Tibial artery (tissue), 4 donors: ENCODE results near the gene BAG1.
A peak's percentile ranks its signal among the peaks of the same experiment; 100 is the strongest.

ENCODE experiments used
- DNase-seq, 2 donors: peaks; one replicate each; pipeline ENCODE4 v3.0.0-alpha.2; 2019
- H3K27ac ChIP-seq, 2 donors: fragments of 200-600 bp; sonication (generic) in 1 of 2; 1 replicate in 1 of 2; 2 replicates in 1 of 2; pipeline ENCODE4 v1.5.1; 2018 to 2019; ENCODE audit warnings: mild to moderate bottlenecking in 1 of 2
- H3K27me3 ChIP-seq, 2 donors: fragments of 200-600 bp; sonication (generic) in 1 of 2; one replicate each; pipeline versions ENCODE4 v1.5.1 to v1.6.0; 2016 to 2019
- H3K36me3 ChIP-seq, 3 donors: fragments of 200-600 bp; sonication (generic) in 2 of 3; one replicate each; pipeline ENCODE4 v1.5.1; 2016 to 2019; ENCODE audit warnings: mild to moderate bottlenecking in 2 of 3
- H3K4me1 ChIP-seq, 4 donors: fragments of 200-600 bp; sonication (generic) in 2 of 4; 1 replicate in 3 of 4; 2 replicates in 1 of 4; pipeline ENCODE4 v1.5.1; 2016 to 2019
- H3K4me3 ChIP-seq, 2 donors: fragments of 200-600 bp; sonication (generic) in 1 of 2; 1 replicate in 1 of 2; 2 replicates in 1 of 2; pipeline ENCODE4 v1.5.1; 2018 to 2019; ENCODE audit warnings: mild to moderate bottlenecking in 2 of 2
- H3K9me3 ChIP-seq, 3 donors: fragments of 200-600 bp; sonication (generic) in 1 of 3; one replicate each; pipeline ENCODE4 v1.5.1; 2016 to 2019
- CTCF ChIP-seq, 2 experiments: fragments of 200-600 bp in 1 of 2; fragments of 450-650 bp in 1 of 2; IDR thresholded peaks; one replicate each; pipeline ENCODE4 v1.5.1; 2017 to 2019; ENCODE audit warnings: antibody characterized with exemption in 2 of 2, mild to moderate bottlenecking in 1 of 2, moderate library complexity in 1 of 2
- intact Hi-C: fragments of 100-400 bp; cut with DNase I; formaldehyde crosslinking; loops from one replicate; pipeline ENCODE4 v1.15.0; 2023; ENCODE audit warnings: low total_unique reads

The BAG1 gene

GRCh38 chr9:33294670-33295432 is 30.3 kb upstream of the BAG1 start:
- H3K27me3 ChIP-seq: no peaks in the 10 kb centered on the region
- TF ChIP-seq CTCF (IDR thresholded peaks at IDR 0.05): no peak
- peaks cover 34 to 59% (median 56%) of the 10 kb centered on the region in 3 donors for H3K36me3 ChIP-seq
- intact Hi-C loops: no loop called here
- no peaks in the 10 kb centered on the region for H3K9me3 ChIP-seq
- peaks cover 0 to 77% (median 52%) of the 10 kb centered on the region in 4 donors for H3K4me1 ChIP-seq
- no peak overlapping the region for H3K4me3 ChIP-seq
- no peak overlapping the region for H3K27ac ChIP-seq
- no peak for DNase-seq

GRCh38 chr9:33293782-33294181 is 29.3 kb upstream of the BAG1 start:
- no peaks in the 10 kb centered on the region for H3K9me3 ChIP-seq
- peaks cover 0 to 86% (median 59%) of the 10 kb centered on the region in 4 donors for H3K4me1 ChIP-seq
- DNase-seq: no peak
- H3K27ac ChIP-seq: no peak overlapping the region
- H3K36me3 ChIP-seq: peaks cover 34 to 48% (median 48%) of the 10 kb centered on the region in 3 donors
- no peak overlapping the region for H3K4me3 ChIP-seq
- no peaks in the 10 kb centered on the region for H3K27me3 ChIP-seq
- intact Hi-C loops: no loop called here
- TF ChIP-seq CTCF (IDR thresholded peaks at IDR 0.05): no peak

- H3K27me3 ChIP-seq: no peaks in the 10 kb centered on the region
- TF ChIP-seq CTCF (IDR thresholded peaks at IDR 0.05): no peak
- H3K9me3 ChIP-seq: no peaks in the 10 kb centered on the region
- intact Hi-C loops: no loop called here
- H3K4me1 ChIP-seq: peaks cover 0 to 73% (median 43%) of the 10 kb centered on the region in 4 donors
- DNase-seq: no peak
- H3K4me3 ChIP-seq: peak overlapping the region in 1 of 2 donors; percentile 95
- H3K27ac ChIP-seq: peak overlapping the region in 1 of 2 donors; percentile 98
- H3K36me3 ChIP-seq: peaks cover 26 to 33% (median 29%) of the 10 kb centered on the region in 3 donors
Observed at GRCh38 chr9:33291901-33292300, 27.4 kb upstream of the BAG1 start.

- Histone ChIP-seq H3K27me3 (no peaks in the 10 kb centered on the region), H3K36me3 (peaks cover 20 to 24% (median 20%) of the 10 kb centered on the region in 3 donors), H3K27ac (peak overlapping the region; percentile 98), H3K9me3 (no peaks in the 10 kb centered on the region), H3K4me1 (peaks cover 0 to 67% (median 37%) of the 10 kb centered on the region in 4 donors), H3K4me3 (peak overlapping the region; percentile 74 to 95)
- no peak for DNase-seq
- no peak for TF ChIP-seq CTCF (IDR thresholded peaks at IDR 0.05)
- intact Hi-C loops: no loop called here
Observed at GRCh38 chr9:33291031-33291397, 26.5 kb upstream of the BAG1 start.

GRCh38 chr9:33290247-33291030 is 25.9 kb upstream of the BAG1 start, which contains the start of gene NFX1:
Gene NFX1, plus strand, starts transcription at chr9:33290516. Its CDS starts 57 bp downstream, at chr9:33290573.
- peak; percentile 98 to 99 for DNase-seq
- intact Hi-C loops: no loop called here
- H3K27me3 ChIP-seq: no peaks in the 10 kb centered on the region
- H3K4me3 ChIP-seq: peak within 1 kb of the TSS; percentile 74 to 95
- H3K4me1 ChIP-seq: peaks cover 0 to 61% (median 34%) of the 10 kb centered on the region in 4 donors
- TF ChIP-seq CTCF (IDR thresholded peaks at IDR 0.05): peak in 1 of 2 experiments; percentile 30
- peaks cover 15 to 25% (median 20%) of the 10 kb centered on the region in 3 donors for H3K36me3 ChIP-seq
- H3K27ac ChIP-seq: peak within 1 kb of the TSS; percentile 98
- no peaks in the 10 kb centered on the region for H3K9me3 ChIP-seq
